Endothelial cell of umbilical vein (primary cell): ENCODE results near the gene APH1A. TPM values are rescaled to one million over a fixed set of nuclear protein-coding genes. Genes with fewer than 3 reads are reported as not detected.
A peak's percentile ranks its signal among the peaks of the same experiment; 100 is the strongest.

Experiments
- BruUV-seq: library from RNA; stranded (reverse); fragments of 400-500 nt; replicated peaks from 2 replicates; lab custom pipeline; 2021; lab: Mats Ljungman, UMichigan
- CTCF ChIA-PET: fragments of 300-600, 350-600 bp; sonication (Branson Sonifier 250); formaldehyde crosslinking; loops from one replicate; lab custom pipeline; 2021; ENCODE audit warnings: antibody characterized with exemption, inconsistent platforms; lab: Charles Lee
- POLR2A ChIA-PET: fragments of 300-600, 350-600 bp; sonication (Branson Sonifier 250); formaldehyde crosslinking; loops from one replicate; lab custom pipeline; 2021; ENCODE audit warnings: antibody characterized with exemption, inconsistent platforms; lab: Charles Lee
- DNase-seq: peaks from one replicate; pipeline ENCODE4 v3.0.0-alpha.2; 2011; ENCODE audit warnings: low read depth, low spot score
- FAIRE-seq: peaks from 2 replicates; lab custom pipeline; 2011; peaks lifted over from hg19 to GRCh38; lab: Jason Lieb, UNC
- H2AFZ ChIP-seq: 2 replicates; pipeline ENCODE4 v1.6.0; 2012; ENCODE audit warnings: low read depth, low read length, control low read depth, inconsistent platforms
- H3K27ac ChIP-seq: 2 replicates; pipeline ENCODE4 v1.5.1; 2011; ENCODE audit warnings: low read depth, mild to moderate bottlenecking, control low read depth, low read length, moderate library complexity; ENCODE audit not compliant: insufficient read depth
- H3K27me3 ChIP-seq, 2 experiments: 2 replicates each; pipeline versions ENCODE4 v1.6.0 to v1.6.1; 2011; ENCODE audit warnings: low read length in 2 of 2, mixed read lengths in 1 of 2; ENCODE audit not compliant: control insufficient read depth in 2 of 2, insufficient read depth in 2 of 2
- H3K36me3 ChIP-seq, 2 experiments: 2 replicates in 1 of 2; 3 replicates in 1 of 2; pipeline ENCODE4 v1.5.1; 2011; ENCODE audit warnings: low read length in 2 of 2, mild to moderate bottlenecking in 1 of 2, moderate library complexity in 1 of 2; ENCODE audit not compliant: control insufficient read depth in 2 of 2, insufficient read depth in 2 of 2; ENCODE audit errors: extremely low read depth in 1 of 2
- H3K4me1 ChIP-seq: 3 replicates; pipeline ENCODE4 v1.5.1; 2011; ENCODE audit warnings: mild to moderate bottlenecking, low read length; ENCODE audit not compliant: control insufficient read depth, insufficient read depth; ENCODE audit errors: extremely low read depth
- H3K4me2 ChIP-seq: 2 replicates; pipeline ENCODE4 v1.6.1; 2011; ENCODE audit warnings: low read length, control low read depth, mixed read lengths; ENCODE audit not compliant: insufficient read depth
- H3K4me3 ChIP-seq, 3 experiments: fragments of 200-600 bp in 1 of 3; sonication (generic), shearing (Covaris generic) in 1 of 3; replicated peaks in 1 of 3; 2 replicates each; pipeline ENCODE4 v1.5.1; 2011 to 2016; ENCODE audit warnings: control low read depth in 3 of 3, low read length in 3 of 3, mild to moderate bottlenecking in 2 of 3, inconsistent platforms in 1 of 3, low read depth in 1 of 3, moderate library complexity in 1 of 3; ENCODE audit not compliant: insufficient read depth in 1 of 3
- H3K79me2 ChIP-seq: 2 replicates; pipeline ENCODE4 v1.6.0; 2012; ENCODE audit warnings: low read length, inconsistent platforms; ENCODE audit not compliant: control insufficient read depth, insufficient read depth
- H3K9ac ChIP-seq: replicated peaks from 2 replicates; pipeline ENCODE3; 2011; ENCODE audit warnings: low read length, control low read depth; ENCODE audit not compliant: insufficient read depth; ENCODE audit errors: extremely low read depth
- H3K9me1 ChIP-seq: replicated peaks from 3 replicates; pipeline ENCODE4 v1.6.0; 2011; ENCODE audit warnings: mild to moderate bottlenecking, low read length; ENCODE audit not compliant: control insufficient read depth, insufficient read depth; ENCODE audit errors: extremely low read depth
- H3K9me3 ChIP-seq: replicated peaks from 2 replicates; pipeline ENCODE4 v1.5.1; 2012; ENCODE audit warnings: low read length, inconsistent platforms; ENCODE audit not compliant: control insufficient read depth, insufficient read depth
- H4K20me1 ChIP-seq: replicated peaks from 2 replicates; pipeline ENCODE3; 2011; ENCODE audit warnings: mild to moderate bottlenecking, low read length; ENCODE audit not compliant: control insufficient read depth, insufficient read depth; ENCODE audit errors: extremely low read depth
- EZH2 ChIP-seq: IDR thresholded peaks from 2 replicates; pipeline ENCODE4 v1.6.1; 2012; ENCODE audit warnings: borderline replicate concordance, low read depth, mild to moderate bottlenecking, moderate library complexity, low read length, inconsistent platforms; ENCODE audit not compliant: severe bottlenecking
- FOS ChIP-seq: IDR thresholded peaks from 2 replicates; pipeline ENCODE4 v1.6.1; 2011; ENCODE audit warnings: mild to moderate bottlenecking, low read length, moderate library complexity, borderline replicate concordance; ENCODE audit not compliant: insufficient read depth
- GATA2 ChIP-seq: IDR thresholded peaks from 2 replicates; pipeline ENCODE4 v1.7.0; 2011; ENCODE audit warnings: low read depth, mild to moderate bottlenecking, moderate library complexity, mixed read lengths, low read length; ENCODE audit not compliant: insufficient read length, insufficient read depth
- MYC ChIP-seq: IDR thresholded peaks from one replicate; pipeline ENCODE4 v1.6.1; 2011; ENCODE audit warnings: mild to moderate bottlenecking, low read depth, low read length
- POLR2A ChIP-seq: IDR thresholded peaks from 2 replicates; pipeline ENCODE4 v1.6.1; 2012; ENCODE audit warnings: low read depth, mild to moderate bottlenecking, control low read depth, low read length
- POLR2AphosphoS5 ChIP-seq: IDR thresholded peaks from 2 replicates; pipeline ENCODE4 v1.6.1; 2012; ENCODE audit warnings: low read depth, mild to moderate bottlenecking, control low read depth, low read length, moderate library complexity; ENCODE audit not compliant: insufficient read depth
- dilution Hi-C: fragments of 300-500 bp; cut with MboI; formaldehyde crosslinking; loops from one replicate; pipeline ENCODE4 v1.15.0; 2019; ENCODE audit warnings: low sequenced_read_pairs; ENCODE audit not compliant: extremely low pct_ligation_motif_present
- intact Hi-C: fragments of 100-400 bp; cut with micrococcal nuclease; formaldehyde crosslinking; loops from one replicate; pipeline ENCODE4 v1.10.0; 2022
- polyA plus RNA-seq, 4 experiments: library from polyadenylated mRNA; depleted of rRNA in 3 of 4; stranded (reverse) in 3 of 4; unstranded in 1 of 4; fragments of >200 nt; gene quantifications; 2 replicates each; pipeline versions ENCODE4 v1.2.1 to v1.2.3, GENCODE V29; 2011 to 2012; ENCODE audit warnings: missing spikeins in 1 of 4
- total RNA-seq: library from RNA; stranded (reverse); gene quantifications from 2 replicates; pipeline ENCODE4 v1.2.3, GENCODE V29; 2021
- TF ChIP-seq, protein P1 (sequence below): IDR thresholded peaks from 2 replicates; pipeline ENCODE4 v1.6.1; 2011; ENCODE audit not compliant: insufficient read depth, insufficient read length

The APH1A gene
- total and polyA plus RNA-seq, 2 donors (not counting 3 experiments of a cell fraction or from before 2014, with no cell fraction given): 165 to 325 TPM

DNA sequence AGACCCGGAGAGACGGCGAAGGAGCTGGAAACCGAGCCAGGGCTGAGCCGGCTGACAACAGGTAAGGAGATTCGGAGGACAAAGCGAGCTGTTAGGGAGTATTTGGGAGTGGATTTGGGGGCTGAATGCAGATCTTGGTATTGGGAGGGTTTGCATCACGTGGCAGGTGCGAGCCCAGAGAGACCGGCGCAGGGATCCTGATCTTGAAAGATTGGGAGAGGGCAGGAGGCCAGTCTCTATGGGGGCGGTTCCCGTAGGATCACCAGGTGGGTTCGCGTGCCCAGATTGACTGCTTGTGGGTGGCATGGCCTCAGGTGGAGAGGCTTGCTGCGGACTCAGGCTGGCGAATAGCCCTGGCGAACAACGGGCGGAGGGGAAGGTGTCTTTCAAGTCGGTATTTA is 13.7 kb upstream of the APH1A start:
- Histone ChIP-seq H3K9me1 (no peaks in the 10 kb centered on the region), H4K20me1 (no peaks in the 10 kb centered on the region), H2AFZ (peak overlapping the region; percentile 87), H3K27me3 (peaks cover 0 to 8% of the 10 kb centered on the region in 2 experiments), H3K4me1 (peaks cover 10% of the 10 kb centered on the region), H3K9ac (no peak overlapping the region), H3K4me2 (peak overlapping the region; percentile 14), H3K36me3 (no peaks in the 10 kb centered on the region), H3K27ac (no peak overlapping the region), H3K79me2 (no peaks in the 10 kb centered on the region), H3K9me3 (no peaks in the 10 kb centered on the region), H3K4me3 (peak overlapping the region in 1 of 3 experiments; percentile 29)
- intact Hi-C loops (no loop called here), dilution Hi-C loops (no loop called here)
- FAIRE-seq (no peak), DNase-seq (no peak)
- ChIA-PET CTCF (interaction anchor here (2.2 to 16.3 kb wide), 3 partner anchors 10 to 26 kb away, joined by 23 to 466 read pairs (median 26); partner anchors contain the start of genes APH1A, C1orf54 and CA14), POLR2A (no interaction called here)
- no TSS peak for BruUV-seq
- TF ChIP-seq POLR2A (no peak), EZH2 (peak; percentile 50), POLR2AphosphoS5 (no peak)

DNA sequence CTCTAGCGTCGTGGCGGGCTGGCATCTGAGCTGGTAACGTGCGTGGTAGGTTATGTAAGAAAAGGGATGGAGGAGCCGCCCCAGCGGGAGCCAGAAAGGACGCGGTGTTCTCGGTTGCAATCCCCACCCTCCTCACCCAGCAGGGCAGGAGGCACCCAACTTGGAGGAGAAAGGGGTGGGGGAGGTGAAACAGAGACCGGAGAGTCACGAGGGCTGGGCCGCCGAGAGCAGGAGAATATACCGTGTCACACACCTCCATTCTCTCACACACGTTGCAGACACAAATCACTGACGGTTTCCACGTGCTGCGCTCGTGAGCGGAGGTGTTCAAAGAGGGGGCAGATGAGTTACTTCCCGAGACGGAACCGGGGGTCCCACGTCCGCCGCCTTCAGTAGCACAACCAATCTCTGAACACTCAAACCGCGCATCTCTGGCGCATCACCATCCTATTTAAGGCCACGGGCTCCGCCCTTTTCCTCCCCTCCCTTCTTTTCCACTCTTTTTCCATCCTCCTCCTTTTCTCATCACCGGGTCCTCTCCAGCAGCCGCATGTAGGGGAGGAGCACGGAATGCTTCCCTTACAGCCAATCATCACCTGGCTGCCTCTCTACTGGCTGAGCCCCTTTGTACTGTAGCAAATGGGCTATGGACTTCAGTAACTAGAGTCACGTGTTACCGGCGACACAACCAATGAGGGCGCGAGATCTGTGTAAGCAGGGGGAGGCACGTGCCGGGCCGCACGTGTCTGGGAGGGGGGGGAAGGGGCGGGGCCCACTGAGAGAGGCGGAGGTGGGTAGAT is 13.1 kb upstream of the APH1A start, which contains the start of gene CIART:
CIART (plus strand) TSS at position 797 of the 800 bp plus-strand sequence. CDS start 714 bp downstream, outside the sequence.
- dilution Hi-C loops (no loop called here), intact Hi-C loops (loop anchor here (1.0 kb wide), 5 partner anchors 11 to 46 kb away; partner anchors contain the start of genes ANP32E, APH1A and MRPS21)
- peak; percentile 96 for FAIRE-seq

More for the DNA sequence above, 13.1 kb upstream of the APH1A start, which contains the start of gene CIART:
- Histone ChIP-seq H3K27ac (no peak within 1 kb of the TSS), H3K36me3 (no peaks in the 10 kb centered on the region), H3K9me3 (no peaks in the 10 kb centered on the region), H3K79me2 (no peaks in the 10 kb centered on the region), H3K4me1 (peaks cover 10% of the 10 kb centered on the region), H2AFZ (peak within 1 kb of the TSS; percentile 87), H3K9ac (peak within 1 kb of the TSS; percentile 33), H3K9me1 (no peaks in the 10 kb centered on the region), H3K4me2 (peak within 1 kb of the TSS; percentile 63), H3K4me3 (peak within 1 kb of the TSS; percentile 20 to 40 (median 29)), H3K27me3 (peaks cover 0 to 8% of the 10 kb centered on the region in 2 experiments), H4K20me1 (no peaks in the 10 kb centered on the region)
- CTCF ChIA-PET: interaction anchor here (0.6 to 16.3 kb wide), 10 partner anchors 9 to 95 kb away, joined by 3 to 466 read pairs (median 4); partner anchors contain the start of genes ANP32E, APH1A, C1orf54 and CA14
- TF ChIP-seq MYC (no peak), POLR2A (peak; percentile 44), EZH2 (no peak), GATA2 (no peak), FOS (no peak)
- TF ChIP-seq, protein P1, sequence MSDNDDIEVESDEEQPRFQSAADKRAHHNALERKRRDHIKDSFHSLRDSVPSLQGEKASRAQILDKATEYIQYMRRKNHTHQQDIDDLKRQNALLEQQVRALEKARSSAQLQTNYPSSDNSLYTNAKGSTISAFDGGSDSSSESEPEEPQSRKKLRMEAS: peak; percentile 97
- TSS peak; percentile 67 for BruUV-seq
- DNase-seq: peak; percentile 91
- POLR2A ChIA-PET: no interaction called here
